OCI-M1 (cell line): ENCODE data around the gene TSHB.
"Not testable (repeated sequence)": the region's sequence is repeated elsewhere in the genome, so short reads cannot be mapped to it uniquely, and the experiment has no call there.

Experiments used
- DNase-seq: peaks from one replicate; lab custom pipeline; 2025; lab: John Stamatoyannopoulos, UW

Gene TSHB

GRCh38 chr1:115029526-115029925 is at the start of gene TSHB:
Gene TSHB (plus strand): TSS chr1:115029826. CDS start chr1:115033363, 3,537 bp downstream.
- DNase-seq: no peak

GRCh38 chr1:114982251-114982650 is 47.4 kb upstream of the TSHB start:
- DNase-seq: no peak

- no peak for DNase-seq
Observed at GRCh38 chr1:114986286-114986685, 43.3 kb upstream of the TSHB start.

GRCh38 chr1:114988095-114988494 is 41.5 kb upstream of the TSHB start:
- no peak for DNase-seq

GRCh38 chr1:114997510-114998289 is 31.9 kb upstream of the TSHB start:
- no peak for DNase-seq

- DNase-seq: no peak
Observed at GRCh38 chr1:115006191-115006590, 23.4 kb upstream of the TSHB start.

GRCh38 chr1:115012006-115012405 is 17.6 kb upstream of the TSHB start:
- no peak for DNase-seq

- DNase-seq: no peak
Observed at GRCh38 chr1:115012434-115012833, 17.2 kb upstream of the TSHB start.

GRCh38 chr1:115013792-115014191 is 15.8 kb upstream of the TSHB start:
- no peak for DNase-seq

- DNase-seq: not testable (repeated sequence)
Observed at GRCh38 chr1:115019549-115019948, 10.1 kb upstream of the TSHB start.

GRCh38 chr1:115021145-115021544 is 8.5 kb upstream of the TSHB start:
- no peak for DNase-seq

GRCh38 chr1:115023593-115023992 is 6.0 kb upstream of the TSHB start:
- no peak for DNase-seq

- no peak for DNase-seq
Observed at GRCh38 chr1:115031595-115031994, 2.0 kb downstream of the TSHB start.

GRCh38 chr1:115035652-115036051 is 6.0 kb downstream of the TSHB start:
- no peak for DNase-seq

- DNase-seq: peak; percentile 58
Observed at GRCh38 chr1:115036814-115037507, 7.3 kb downstream of the TSHB start.

GRCh38 chr1:115040501-115040900 is 10.9 kb downstream of the TSHB start:
- DNase-seq: no peak

- DNase-seq: peak; percentile 14
Observed at GRCh38 chr1:115041654-115042053, 12.0 kb downstream of the TSHB start.

- no peak for DNase-seq
Observed at GRCh38 chr1:115046751-115047150, 17.1 kb downstream of the TSHB start.

GRCh38 chr1:115051850-115052249 is 22.2 kb downstream of the TSHB start:
- no peak for DNase-seq

GRCh38 chr1:115052454-115053083 is 22.9 kb downstream of the TSHB start:
- DNase-seq: peak; percentile 77

- DNase-seq: no peak
Observed at GRCh38 chr1:115056395-115056798, 26.8 kb downstream of the TSHB start.

GRCh38 chr1:115057661-115058254 is 28.1 kb downstream of the TSHB start:
- no peak for DNase-seq

GRCh38 chr1:115059316-115059715 is 29.7 kb downstream of the TSHB start:
- DNase-seq: no peak
